GM19438 (cell line): Measurements from ENCODE around the gene GSE1.

ENCODE experiments used
- ATAC-seq: cut with Tn5 transposase; IDR thresholded peaks from one replicate; pipeline ENCODE4 v1.9.1; 2021; ENCODE audit warnings: low read depth; ENCODE audit not compliant: unreplicated experiment

The GSE1 gene

GRCh38 chr16:85690469-85691064 is 77.4 kb downstream of the GSE1 start:
- ATAC-seq: no peak

- ATAC-seq: no peak
Observed at GRCh38 chr16:85695196-85696128, 82.3 kb downstream of the GSE1 start.

GRCh38 chr16:85696781-85697180 is 83.7 kb downstream of the GSE1 start:
- ATAC-seq: no peak

GRCh38 chr16:85697431-85697830 is 84.3 kb downstream of the GSE1 start:
- ATAC-seq: no peak

- no peak for ATAC-seq
Observed at GRCh38 chr16:85698459-85698891, 85.4 kb downstream of the GSE1 start.

- no peak for ATAC-seq
Observed at GRCh38 chr16:85698935-85699558, 85.9 kb downstream of the GSE1 start.

GRCh38 chr16:85699628-85700027 is 86.5 kb downstream of the GSE1 start:
- ATAC-seq: no peak

GRCh38 chr16:85704011-85704410 is 90.9 kb downstream of the GSE1 start:
- no peak for ATAC-seq

- no peak for ATAC-seq
Observed at GRCh38 chr16:85704900-85705846, 92.1 kb downstream of the GSE1 start.

- ATAC-seq: no peak
Observed at GRCh38 chr16:85706449-85707034, 93.4 kb downstream of the GSE1 start.

GRCh38 chr16:85707528-85708095 is 94.5 kb downstream of the GSE1 start:
- no peak for ATAC-seq

GRCh38 chr16:85708338-85708737 is 95.2 kb downstream of the GSE1 start:
- no peak for ATAC-seq

- ATAC-seq: no peak
Observed at GRCh38 chr16:85709766-85710585, 96.9 kb downstream of the GSE1 start.

- no peak for ATAC-seq
Observed at GRCh38 chr16:85710732-85711131, 97.6 kb downstream of the GSE1 start.

- no peak for ATAC-seq
Observed at GRCh38 chr16:85711982-85712587, 99.0 kb downstream of the GSE1 start.

GRCh38 chr16:85712801-85713200 is 99.7 kb downstream of the GSE1 start:
- ATAC-seq: no peak

GRCh38 chr16:85715169-85716021 is 102.3 kb downstream of the GSE1 start:
- no peak for ATAC-seq
